ENCODE measurements around the gene A3GALT2.

DNA sequence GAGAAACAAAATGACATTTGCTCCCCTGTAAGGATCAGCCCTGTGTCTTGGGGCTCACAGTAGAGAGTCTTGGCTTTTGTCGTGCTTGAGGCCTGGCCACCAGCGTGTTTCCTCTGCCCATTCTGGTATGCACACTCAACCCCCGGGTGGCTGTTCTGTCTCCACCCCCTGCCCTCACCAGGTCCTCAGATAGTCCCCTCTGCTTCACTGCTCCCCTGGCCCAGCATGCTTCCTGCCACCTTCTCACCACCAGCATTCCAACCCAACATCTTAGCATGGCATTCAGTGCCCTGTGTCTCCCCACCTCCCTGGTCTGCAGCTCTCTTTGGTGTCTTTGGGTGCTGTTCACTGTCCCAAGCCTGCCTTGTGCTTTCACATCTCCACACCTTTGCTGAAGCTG is 48.4 kb downstream of the A3GALT2 start:
- TF ChIP-seq, protein P1, sequence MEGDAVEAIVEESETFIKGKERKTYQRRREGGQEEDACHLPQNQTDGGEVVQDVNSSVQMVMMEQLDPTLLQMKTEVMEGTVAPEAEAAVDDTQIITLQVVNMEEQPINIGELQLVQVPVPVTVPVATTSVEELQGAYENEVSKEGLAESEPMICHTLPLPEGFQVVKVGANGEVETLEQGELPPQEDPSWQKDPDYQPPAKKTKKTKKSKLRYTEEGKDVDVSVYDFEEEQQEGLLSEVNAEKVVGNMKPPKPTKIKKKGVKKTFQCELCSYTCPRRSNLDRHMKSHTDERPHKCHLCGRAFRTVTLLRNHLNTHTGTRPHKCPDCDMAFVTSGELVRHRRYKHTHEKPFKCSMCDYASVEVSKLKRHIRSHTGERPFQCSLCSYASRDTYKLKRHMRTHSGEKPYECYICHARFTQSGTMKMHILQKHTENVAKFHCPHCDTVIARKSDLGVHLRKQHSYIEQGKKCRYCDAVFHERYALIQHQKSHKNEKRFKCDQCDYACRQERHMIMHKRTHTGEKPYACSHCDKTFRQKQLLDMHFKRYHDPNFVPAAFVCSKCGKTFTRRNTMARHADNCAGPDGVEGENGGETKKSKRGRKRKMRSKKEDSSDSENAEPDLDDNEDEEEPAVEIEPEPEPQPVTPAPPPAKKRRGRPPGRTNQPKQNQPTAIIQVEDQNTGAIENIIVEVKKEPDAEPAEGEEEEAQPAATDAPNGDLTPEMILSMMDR (IDR thresholded peaks at IDR 0.05; ENCODE audit: low read depth, low read length, poor library complexity, severe bottlenecking): no peak
- TF ChIP-seq EZH2phosphoT487 (IDR thresholded peaks at IDR 0.05; ENCODE audit: borderline replicate concordance, low read length): no peak
